ENCODE results near the gene ZNRF1. TPM values are rescaled to one million over a fixed set of nuclear protein-coding genes. Genes with fewer than 3 reads are reported as not detected.
A peak's percentile ranks its signal among the peaks of the same experiment; 100 is the strongest.

ZNRF1 gene
- polyA plus RNA-seq (2011; rRNA removed), result 21.4 and 22.6 TPM in 2 replicates
- 21.5 and 26.1 TPM in 2 replicates for polyA plus RNA-seq (2012; cell fraction: cytosol; rRNA removed)
- 28.3 and 29.3 TPM in 2 replicates for polyA plus RNA-seq (2012; cell fraction: nucleus; rRNA removed)
- 18.6 to 19.8 TPM (median 19.2 TPM) in 3 replicates for polyA plus RNA-seq (2017; fragmentation: RNase III; extraction: RNeasy Plus Mini Kit Qiagen cat#74134 plus additional on column Dnase treatment)
- polyA minus RNA-seq (2011; rRNA and poly(A)+ RNA removed), result 28.1 and 28.2 TPM in 2 replicates

DNA sequence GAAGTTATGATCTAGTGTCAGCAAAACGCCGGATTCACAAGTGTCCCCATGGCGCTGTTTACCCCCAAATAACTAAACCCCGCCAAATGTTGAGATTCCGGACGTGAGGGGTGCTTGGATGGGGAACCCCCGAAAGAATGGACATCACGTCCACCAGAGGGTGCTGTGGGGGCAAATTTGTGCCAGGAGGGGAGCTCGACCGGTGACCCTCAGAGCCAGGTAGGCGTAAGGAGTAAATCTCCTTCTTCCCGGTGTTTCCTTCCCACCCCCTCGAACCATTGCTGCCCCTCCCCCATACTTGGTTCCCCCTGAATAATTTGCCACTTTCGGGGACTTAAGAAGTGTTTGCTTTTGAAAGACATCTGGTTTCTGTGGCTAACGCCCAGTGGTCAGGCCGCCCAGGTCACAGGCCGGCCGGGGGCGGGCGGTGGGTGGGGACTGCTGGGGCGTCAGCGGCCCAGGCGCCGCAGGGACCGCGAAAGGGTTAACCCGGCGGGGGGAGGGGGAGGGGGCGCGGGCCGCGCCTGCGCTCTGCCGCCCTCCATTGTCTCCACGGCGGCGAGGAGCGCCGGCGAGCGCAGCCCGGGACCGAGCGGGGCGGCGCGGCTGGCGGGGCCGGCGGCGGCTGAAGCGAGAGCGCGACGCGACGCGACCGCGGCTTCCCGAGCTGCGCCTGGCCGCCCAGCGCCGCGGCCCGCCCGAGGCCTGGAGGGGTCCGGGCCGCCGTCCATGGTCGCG lies at the start of gene ZNRF1:
Gene ZNRF1, plus strand, starts transcription at position 544 of the 738 bp plus-strand sequence. CDS start 648 bp downstream, outside the sequence.
- WGBS (ENCODE audit: missing lambda C conversion rate), result 3% methylated on average over 13 of the region's 73 CpGs
- FAIRE-seq, result no peak

More for the DNA sequence above, at the start of gene ZNRF1:
- peak within 1 kb of the TSS; percentile 69 for H3K4me2 ChIP-seq
- peak within 1 kb of the TSS; percentile 80 for H3K4me3 ChIP-seq
- DNase-seq (ENCODE audit: low read depth in 1 of 2, low spot score in 1 of 2), result peak; percentile 82 to 86
- peaks cover 21% of the 10 kb centered on the region for H3K4me1 ChIP-seq
- CTCF ChIA-PET, result interaction anchor here (0.6 to 9.2 kb wide), 43 partner anchors 12 to 201 kb away, joined by 3 to 252 read pairs (median 5); partner anchors contain the start of genes LDHD and WDR59
- POLR2A ChIA-PET, result interaction anchor here (1.5 to 2.4 kb wide), 3 partner anchors 14 to 113 kb away, joined by 6 to 14 read pairs (median 14); partner anchors contain the start of gene WDR59
- peak within 1 kb of the TSS; percentile 92 to 98 for H3K27ac ChIP-seq
- TF ChIP-seq CHD2 (IDR thresholded peaks at IDR 0.05; ENCODE audit: low read length, partially characterized antibody) (peak; percentile 6), RAD21 (conservative IDR thresholded peaks at IDR 0.05 in 1 of 2, IDR thresholded peaks at IDR 0.05 in 1 of 2) (peak; percentile 88 to 95), GATA3 (IDR thresholded peaks at IDR 0.05; ENCODE audit: borderline replicate concordance) (0 out of 2 replicates have a peak, but pooled peaks have one; percentile 12), POLR2A (IDR thresholded peaks at IDR 0.05; ENCODE audit: low read length) (peak; percentile 87), SREBF2 (IDR thresholded peaks at IDR 0.05) (no peak), SMC3 (IDR thresholded peaks at IDR 0.05) (peak; percentile 98), HEYL (CRISPR knock-in tag; IDR thresholded peaks at IDR 0.05) (no peak), RCOR1 (IDR thresholded peaks at IDR 0.05; ENCODE audit: low read depth, low read length) (no peak), CEBPB (IDR thresholded peaks at IDR 0.05) (no peak), EHF (CRISPR knock-in tag; IDR thresholded peaks at IDR 0.05) (no peak), PHF8 (IDR thresholded peaks at IDR 0.05; ENCODE audit: borderline replicate concordance, low read depth) (no peak), MYC (IDR thresholded peaks at IDR 0.05; ENCODE audit: borderline replicate concordance, low read length) (no peak), CBX8 (IDR thresholded peaks at IDR 0.05) (no peak), TFCP2L1 (CRISPR knock-in tag; IDR thresholded peaks at IDR 0.05) (no peak), ZNF302 (CRISPR knock-in tag; IDR thresholded peaks at IDR 0.05) (no peak), JUN (IDR thresholded peaks at IDR 0.05) (peak; percentile 28 to 48; a peak in 2 of 5 replicates), TP53 (CRISPR knock-in tag; IDR thresholded peaks at IDR 0.05) (no peak)
- TF ChIP-seq, protein P1, sequence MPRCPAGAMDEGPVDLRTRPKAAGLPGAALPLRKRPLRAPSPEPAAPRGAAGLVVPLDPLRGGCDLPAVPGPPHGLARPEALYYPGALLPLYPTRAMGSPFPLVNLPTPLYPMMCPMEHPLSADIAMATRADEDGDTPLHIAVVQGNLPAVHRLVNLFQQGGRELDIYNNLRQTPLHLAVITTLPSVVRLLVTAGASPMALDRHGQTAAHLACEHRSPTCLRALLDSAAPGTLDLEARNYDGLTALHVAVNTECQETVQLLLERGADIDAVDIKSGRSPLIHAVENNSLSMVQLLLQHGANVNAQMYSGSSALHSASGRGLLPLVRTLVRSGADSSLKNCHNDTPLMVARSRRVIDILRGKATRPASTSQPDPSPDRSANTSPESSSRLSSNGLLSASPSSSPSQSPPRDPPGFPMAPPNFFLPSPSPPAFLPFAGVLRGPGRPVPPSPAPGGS (IDR thresholded peaks at IDR 0.05), result peak; percentile 67; the same call in 1 of the 3 replicates
- TF ChIP-seq, protein P2, sequence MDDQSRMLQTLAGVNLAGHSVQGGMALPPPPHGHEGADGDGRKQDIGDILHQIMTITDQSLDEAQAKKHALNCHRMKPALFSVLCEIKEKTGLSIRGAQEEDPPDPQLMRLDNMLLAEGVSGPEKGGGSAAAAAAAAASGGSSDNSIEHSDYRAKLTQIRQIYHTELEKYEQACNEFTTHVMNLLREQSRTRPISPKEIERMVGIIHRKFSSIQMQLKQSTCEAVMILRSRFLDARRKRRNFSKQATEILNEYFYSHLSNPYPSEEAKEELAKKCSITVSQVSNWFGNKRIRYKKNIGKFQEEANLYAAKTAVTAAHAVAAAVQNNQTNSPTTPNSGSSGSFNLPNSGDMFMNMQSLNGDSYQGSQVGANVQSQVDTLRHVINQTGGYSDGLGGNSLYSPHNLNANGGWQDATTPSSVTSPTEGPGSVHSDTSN (IDR thresholded peaks at IDR 0.05), result 0 out of 2 replicates have a peak, but pooled peaks have one; percentile 20
- TF ChIP-seq, protein P3, sequence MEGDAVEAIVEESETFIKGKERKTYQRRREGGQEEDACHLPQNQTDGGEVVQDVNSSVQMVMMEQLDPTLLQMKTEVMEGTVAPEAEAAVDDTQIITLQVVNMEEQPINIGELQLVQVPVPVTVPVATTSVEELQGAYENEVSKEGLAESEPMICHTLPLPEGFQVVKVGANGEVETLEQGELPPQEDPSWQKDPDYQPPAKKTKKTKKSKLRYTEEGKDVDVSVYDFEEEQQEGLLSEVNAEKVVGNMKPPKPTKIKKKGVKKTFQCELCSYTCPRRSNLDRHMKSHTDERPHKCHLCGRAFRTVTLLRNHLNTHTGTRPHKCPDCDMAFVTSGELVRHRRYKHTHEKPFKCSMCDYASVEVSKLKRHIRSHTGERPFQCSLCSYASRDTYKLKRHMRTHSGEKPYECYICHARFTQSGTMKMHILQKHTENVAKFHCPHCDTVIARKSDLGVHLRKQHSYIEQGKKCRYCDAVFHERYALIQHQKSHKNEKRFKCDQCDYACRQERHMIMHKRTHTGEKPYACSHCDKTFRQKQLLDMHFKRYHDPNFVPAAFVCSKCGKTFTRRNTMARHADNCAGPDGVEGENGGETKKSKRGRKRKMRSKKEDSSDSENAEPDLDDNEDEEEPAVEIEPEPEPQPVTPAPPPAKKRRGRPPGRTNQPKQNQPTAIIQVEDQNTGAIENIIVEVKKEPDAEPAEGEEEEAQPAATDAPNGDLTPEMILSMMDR (IDR thresholded peaks at IDR 0.05), result peak; percentile 95
- TF ChIP-seq, protein P4, sequence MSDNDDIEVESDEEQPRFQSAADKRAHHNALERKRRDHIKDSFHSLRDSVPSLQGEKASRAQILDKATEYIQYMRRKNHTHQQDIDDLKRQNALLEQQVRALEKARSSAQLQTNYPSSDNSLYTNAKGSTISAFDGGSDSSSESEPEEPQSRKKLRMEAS (IDR thresholded peaks at IDR 0.05), result 0 out of 2 replicates have a peak, but pooled peaks have one; percentile 21
- TF ChIP-seq, protein P5, sequence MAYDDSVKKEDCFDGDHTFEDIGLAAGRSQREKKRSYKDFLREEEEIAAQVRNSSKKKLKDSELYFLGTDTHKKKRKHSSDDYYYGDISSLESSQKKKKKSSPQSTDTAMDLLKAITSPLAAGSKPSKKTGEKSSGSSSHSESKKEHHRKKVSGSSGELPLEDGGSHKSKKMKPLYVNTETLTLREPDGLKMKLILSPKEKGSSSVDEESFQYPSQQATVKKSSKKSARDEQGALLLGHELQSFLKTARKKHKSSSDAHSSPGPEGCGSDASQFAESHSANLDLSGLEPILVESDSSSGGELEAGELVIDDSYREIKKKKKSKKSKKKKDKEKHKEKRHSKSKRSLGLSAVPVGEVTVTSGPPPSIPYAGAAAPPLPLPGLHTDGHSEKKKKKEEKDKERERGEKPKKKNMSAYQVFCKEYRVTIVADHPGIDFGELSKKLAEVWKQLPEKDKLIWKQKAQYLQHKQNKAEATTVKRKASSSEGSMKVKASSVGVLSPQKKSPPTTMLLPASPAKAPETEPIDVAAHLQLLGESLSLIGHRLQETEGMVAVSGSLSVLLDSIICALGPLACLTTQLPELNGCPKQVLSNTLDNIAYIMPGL (CRISPR knock-in tag; IDR thresholded peaks at IDR 0.05; ENCODE audit: borderline replicate concordance), result no peak
- TF ChIP-seq, protein P6, sequence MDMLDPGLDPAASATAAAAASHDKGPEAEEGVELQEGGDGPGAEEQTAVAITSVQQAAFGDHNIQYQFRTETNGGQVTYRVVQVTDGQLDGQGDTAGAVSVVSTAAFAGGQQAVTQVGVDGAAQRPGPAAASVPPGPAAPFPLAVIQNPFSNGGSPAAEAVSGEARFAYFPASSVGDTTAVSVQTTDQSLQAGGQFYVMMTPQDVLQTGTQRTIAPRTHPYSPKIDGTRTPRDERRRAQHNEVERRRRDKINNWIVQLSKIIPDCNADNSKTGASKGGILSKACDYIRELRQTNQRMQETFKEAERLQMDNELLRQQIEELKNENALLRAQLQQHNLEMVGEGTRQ (IDR thresholded peaks at IDR 0.05), result no peak
- ATAC-seq, result peak; percentile 84 to 88
- H3K9me3 ChIP-seq, result no peaks in the 10 kb centered on the region

Measured in A549 (cell line).